Endothelial cell (in vitro differentiated cells): ENCODE measurements around the gene RTBDN. TPM values are rescaled to one million over a fixed set of nuclear protein-coding genes. Genes with fewer than 3 reads are reported as not detected.

Experiments
- DNase-seq: peaks from one replicate; pipeline ENCODE4 v3.0.0; 2021; ENCODE audit warnings: low spot score
- H3K27ac Mint-ChIP-seq: one replicate; pipeline ENCODE4 v1.8.0; 2021; ENCODE audit warnings: mixed read lengths, inconsistent platforms; ENCODE audit not compliant: unreplicated experiment
- H3K27me3 Mint-ChIP-seq: one replicate; pipeline ENCODE4 v1.8.0; 2021; ENCODE audit warnings: mild to moderate bottlenecking, moderate library complexity, mixed read lengths, inconsistent platforms; ENCODE audit not compliant: unreplicated experiment
- H3K36me3 Mint-ChIP-seq: one replicate; pipeline ENCODE4 v1.8.0; 2021; ENCODE audit warnings: mild to moderate bottlenecking, low read depth, mixed read lengths, inconsistent platforms; ENCODE audit not compliant: unreplicated experiment
- H3K4me1 Mint-ChIP-seq: one replicate; pipeline ENCODE4 v1.8.0; 2021; ENCODE audit warnings: mild to moderate bottlenecking, mixed read lengths, inconsistent platforms; ENCODE audit not compliant: unreplicated experiment
- H3K4me3 Mint-ChIP-seq: one replicate; pipeline ENCODE4 v1.8.0; 2021; ENCODE audit warnings: mild to moderate bottlenecking, mixed read lengths, inconsistent platforms; ENCODE audit not compliant: unreplicated experiment
- H3K9me3 Mint-ChIP-seq: one replicate; pipeline ENCODE4 v1.8.0; 2021; ENCODE audit warnings: mixed read lengths, inconsistent platforms; ENCODE audit not compliant: unreplicated experiment
- CTCF ChIP-seq: fragments of 200-600 bp; sonication (generic); IDR thresholded peaks from one replicate; pipeline ENCODE4 v1.5.0; 2021; ENCODE audit warnings: antibody characterized with exemption; ENCODE audit not compliant: unreplicated experiment
- total RNA-seq: library from RNA; stranded (reverse); fragmentation: NEBNext Ultra II Directional; extraction: Animal tissue kit (Norgen Biotek cat#: 25700); gene quantifications from one replicate; pipeline ENCODE4 v1.2.1, GENCODE V29; 2021; ENCODE audit not compliant: unreplicated experiment

Gene RTBDN
- total RNA-seq, 1 donor from 2014 or later: not detected

DNA sequence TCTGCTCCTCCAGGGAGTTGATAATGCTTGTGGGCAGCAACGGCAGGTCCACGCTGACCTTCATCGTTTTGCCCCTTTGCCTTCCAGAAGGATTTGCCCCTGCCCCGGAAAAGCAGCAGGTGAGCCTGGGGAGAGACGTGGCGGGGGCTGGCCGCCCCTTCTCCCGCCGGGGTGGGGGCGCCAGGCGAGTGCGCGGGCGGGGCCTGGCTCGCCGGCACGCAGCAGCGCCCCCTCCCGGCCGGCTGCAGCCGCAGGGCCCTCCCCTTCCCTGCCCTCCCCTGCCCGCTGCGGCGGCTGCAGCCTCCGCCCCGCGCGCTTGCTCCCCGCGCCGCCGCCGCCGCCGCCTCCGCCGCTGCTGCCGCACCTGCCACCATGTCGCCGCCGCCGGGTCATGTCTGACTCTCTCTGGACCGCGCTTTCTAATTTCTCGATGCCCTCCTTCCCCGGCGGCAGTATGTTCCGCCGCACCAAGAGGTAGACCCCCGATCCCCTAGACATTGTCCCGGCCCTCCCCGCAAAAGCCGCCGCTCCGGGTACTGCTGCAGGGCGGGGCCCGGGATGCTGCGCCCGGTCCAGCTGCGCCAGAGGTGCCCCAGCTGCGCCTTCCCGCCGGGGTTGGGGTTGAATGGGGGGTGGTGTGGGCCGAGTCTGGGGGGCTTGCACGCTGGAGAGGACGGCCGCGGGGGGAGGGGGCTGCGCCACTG lies 4.0 kb upstream of the RTBDN start, which contains the start of gene MAST1:
MAST1 (plus strand) TSS at position 334 of the 704 bp plus-strand sequence; CDS start at position 392, 58 bp downstream.
- no peaks in the 10 kb centered on the region for H3K9me3 Mint-ChIP-seq
- peak within 1 kb of the TSS; percentile 85 for H3K4me3 Mint-ChIP-seq
- H3K27ac Mint-ChIP-seq: no peak within 1 kb of the TSS
- peak; percentile 65 for TF ChIP-seq CTCF
- peaks cover 16% of the 10 kb centered on the region for H3K4me1 Mint-ChIP-seq
- H3K27me3 Mint-ChIP-seq: peaks cover 38% of the 10 kb centered on the region
- DNase-seq: peak; percentile 68
- H3K36me3 Mint-ChIP-seq: peaks cover 7% of the 10 kb centered on the region

GRCh38 chr19:12837225-12837624 lies 2.8 kb upstream of the RTBDN start:
- no peaks in the 10 kb centered on the region for H3K9me3 Mint-ChIP-seq
- H3K27ac Mint-ChIP-seq: no peak overlapping the region
- no peak for TF ChIP-seq CTCF
- H3K27me3 Mint-ChIP-seq: peaks cover 39% of the 10 kb centered on the region
- H3K4me3 Mint-ChIP-seq: peak overlapping the region; percentile 10
- peaks cover 9% of the 10 kb centered on the region for H3K36me3 Mint-ChIP-seq
- DNase-seq: no peak
- H3K4me1 Mint-ChIP-seq: peaks cover 19% of the 10 kb centered on the region

GRCh38 chr19:12836529-12836863 lies 2.1 kb upstream of the RTBDN start:
- peaks cover 41% of the 10 kb centered on the region for H3K27me3 Mint-ChIP-seq
- H3K4me3 Mint-ChIP-seq: peak overlapping the region; percentile 72
- H3K4me1 Mint-ChIP-seq: peaks cover 22% of the 10 kb centered on the region
- no peak overlapping the region for H3K27ac Mint-ChIP-seq
- no peak for DNase-seq
- TF ChIP-seq CTCF: no peak
- H3K9me3 Mint-ChIP-seq: no peaks in the 10 kb centered on the region
- peaks cover 16% of the 10 kb centered on the region for H3K36me3 Mint-ChIP-seq

DNA sequence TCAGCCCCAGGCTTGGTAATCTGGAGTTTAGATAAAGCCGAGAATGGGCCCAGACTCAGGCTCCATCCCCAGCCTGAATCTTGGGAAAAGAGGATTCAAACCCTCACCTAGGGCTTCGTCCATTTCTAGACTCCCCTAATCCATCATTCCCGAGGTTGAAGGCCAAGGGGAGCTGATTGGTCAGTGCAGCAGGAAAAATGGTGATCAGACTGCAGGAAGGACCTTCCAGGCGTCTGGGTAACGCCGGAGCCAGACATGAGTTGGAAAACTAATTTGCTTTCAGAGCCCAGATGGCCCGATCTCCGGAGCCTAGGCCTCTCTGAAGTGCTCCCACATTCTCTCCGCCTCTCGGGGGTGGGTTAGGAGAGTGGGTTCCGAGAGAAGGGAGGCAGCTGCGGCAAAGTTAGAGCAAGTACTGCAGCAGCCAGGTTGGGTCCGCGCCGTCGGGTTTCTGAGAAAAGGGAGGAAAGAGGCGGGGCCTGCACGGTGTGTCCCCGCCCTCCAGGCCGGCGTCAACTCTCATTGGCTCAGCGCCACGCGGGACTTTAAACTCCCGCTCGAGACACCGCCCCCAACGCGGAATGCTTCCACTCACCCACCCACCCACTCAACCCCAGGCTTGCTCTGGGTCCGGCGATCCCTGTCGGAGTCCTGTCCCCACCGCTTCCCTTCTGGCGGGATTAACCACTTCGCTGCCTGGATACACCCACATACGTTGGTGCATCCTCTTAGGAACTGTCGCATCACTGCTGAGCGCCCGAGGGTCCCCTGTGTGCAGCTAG lies 788 bp upstream of the RTBDN start:
- Mint-ChIP-seq H3K9me3 (no peaks in the 10 kb centered on the region), H3K4me1 (peaks cover 12% of the 10 kb centered on the region), H3K27me3 (peaks cover 38% of the 10 kb centered on the region), H3K36me3 (peaks cover 16% of the 10 kb centered on the region), H3K27ac (no peak overlapping the region), H3K4me3 (no peak overlapping the region)
- no peak for TF ChIP-seq CTCF
- DNase-seq: no peak
